Mesendoderm (in vitro differentiated cells): Measurements from ENCODE around the gene FSTL1.

ENCODE experiments used
- DNase-seq: peaks from one replicate; pipeline ENCODE4 v3.0.0; 2013
- H2AK5ac ChIP-seq: 2 replicates; pipeline ENCODE4 v1.6.1; 2013; ENCODE audit warnings: low read length, inconsistent platforms
- H2BK120ac ChIP-seq: 2 replicates; pipeline ENCODE4 v1.6.1; 2013; ENCODE audit warnings: low read depth, mild to moderate bottlenecking, low read length, moderate library complexity, mixed read lengths
- H2BK15ac ChIP-seq: replicated peaks from 2 replicates; pipeline ENCODE4 v1.6.1; 2013; ENCODE audit warnings: low read depth, mild to moderate bottlenecking, moderate library complexity
- H2BK5ac ChIP-seq: 2 replicates; pipeline ENCODE4 v1.6.1; 2013; ENCODE audit warnings: low read length, inconsistent platforms
- H3K18ac ChIP-seq: 2 replicates; pipeline ENCODE4 v1.6.1; 2013; ENCODE audit warnings: mild to moderate bottlenecking, low read length, mixed read lengths
- H3K23ac ChIP-seq: one replicate; pipeline ENCODE4 v1.6.1; 2013; ENCODE audit warnings: low read length
- H3K27ac ChIP-seq: 2 replicates; pipeline ENCODE4 v1.5.1; 2013; ENCODE audit warnings: low read depth, mild to moderate bottlenecking, inconsistent platforms, low read length, moderate library complexity
- H3K27me3 ChIP-seq: 2 replicates; pipeline ENCODE4 v1.6.1; 2013; ENCODE audit warnings: low read length, control low read depth, mild to moderate bottlenecking, inconsistent platforms; ENCODE audit not compliant: insufficient read depth, poor library complexity
- H3K36me3 ChIP-seq: 2 replicates; pipeline ENCODE4 v1.6.1; 2013; ENCODE audit warnings: low read length, inconsistent platforms; ENCODE audit not compliant: control insufficient read depth, insufficient read depth
- H3K4ac ChIP-seq: one replicate; pipeline ENCODE4 v1.6.1; 2013; ENCODE audit warnings: low read depth, mild to moderate bottlenecking, low read length, moderate library complexity
- H3K4me1 ChIP-seq: 2 replicates; pipeline ENCODE4 v1.6.1; 2013; ENCODE audit warnings: low read depth, low read length, inconsistent platforms; ENCODE audit not compliant: control insufficient read depth
- H3K4me2 ChIP-seq: 2 replicates; pipeline ENCODE4 v1.6.1; 2013; ENCODE audit warnings: low read length
- H3K4me3 ChIP-seq: 2 replicates; pipeline ENCODE4 v1.5.1; 2013; ENCODE audit warnings: mild to moderate bottlenecking, low read length
- H3K56ac ChIP-seq: one replicate; pipeline ENCODE4 v1.6.1; 2013; ENCODE audit warnings: low read length
- H3K79me1 ChIP-seq: 2 replicates; pipeline ENCODE4 v1.6.1; 2013; ENCODE audit warnings: low read length, inconsistent platforms
- H3K79me2 ChIP-seq: 2 replicates; pipeline ENCODE4 v1.6.1; 2013; ENCODE audit warnings: mild to moderate bottlenecking, low read length; ENCODE audit not compliant: control insufficient read depth, insufficient read depth
- H3K9ac ChIP-seq: 2 replicates; pipeline ENCODE4 v1.6.1; 2013; ENCODE audit warnings: low read length, inconsistent platforms
- H4K5ac ChIP-seq: one replicate; pipeline ENCODE4 v1.6.1; 2013; ENCODE audit warnings: low read length
- H4K8ac ChIP-seq: one replicate; pipeline ENCODE4 v1.6.1; 2013; ENCODE audit warnings: low read depth, mild to moderate bottlenecking, control low read depth, low read length, moderate library complexity
- WGBS: extraction: QIAGEN DNeasy Blood & Tissue Kit; methylation state at CpG from one replicate; pipeline ENCODE4 v1.1.7; 2013; ENCODE audit warnings: low lambda C conversion rate, missing lambda C conversion rate; ENCODE audit not compliant: insufficient coverage; ENCODE audit errors: extremely low coverage; 5-methylcytosine and 5-hydroxymethylcytosine counted together

Gene FSTL1

DNA sequence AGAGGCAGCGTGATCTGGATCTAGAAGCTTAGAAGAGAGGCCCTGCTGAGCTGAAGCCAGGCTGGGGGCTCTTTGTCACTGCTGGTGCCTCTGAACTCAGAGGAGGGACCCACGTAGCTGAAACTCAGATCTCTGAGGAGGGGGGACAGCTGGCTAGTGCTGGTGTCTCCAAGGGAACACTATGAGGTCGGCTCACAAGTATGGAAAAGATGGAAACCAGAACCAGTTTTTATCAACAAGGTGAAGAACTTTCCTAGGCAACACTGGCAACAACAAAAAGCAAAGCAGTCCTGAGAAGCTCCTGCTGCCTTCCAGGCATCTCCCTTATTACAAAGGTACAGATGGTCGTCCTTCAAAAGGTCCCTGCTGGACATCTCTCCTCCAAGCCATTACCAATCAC lies 27.0 kb upstream of the FSTL1 start:
- Histone ChIP-seq H2BK15ac (no peak overlapping the region), H4K5ac (no peak overlapping the region), H3K79me1 (no peaks in the 10 kb centered on the region), H3K4me2 (no peak overlapping the region), H3K4me1 (no peaks in the 10 kb centered on the region), H3K23ac (no peak overlapping the region), H4K8ac (no peak overlapping the region), H3K36me3 (no peaks in the 10 kb centered on the region), H3K4ac (no peak overlapping the region), H3K79me2 (no peaks in the 10 kb centered on the region), H3K9ac (no peak overlapping the region), H3K27me3 (no peaks in the 10 kb centered on the region), H3K18ac (no peak overlapping the region), H2BK5ac (no peak overlapping the region), H2BK120ac (no peak overlapping the region), H3K27ac (no peak overlapping the region), H3K56ac (no peak overlapping the region), H3K4me3 (no peak overlapping the region), H2AK5ac (no peak overlapping the region)
- peak; percentile 84 for DNase-seq
- WGBS: no CpG with 5 or more reads among the region's 4 CpGs

DNA sequence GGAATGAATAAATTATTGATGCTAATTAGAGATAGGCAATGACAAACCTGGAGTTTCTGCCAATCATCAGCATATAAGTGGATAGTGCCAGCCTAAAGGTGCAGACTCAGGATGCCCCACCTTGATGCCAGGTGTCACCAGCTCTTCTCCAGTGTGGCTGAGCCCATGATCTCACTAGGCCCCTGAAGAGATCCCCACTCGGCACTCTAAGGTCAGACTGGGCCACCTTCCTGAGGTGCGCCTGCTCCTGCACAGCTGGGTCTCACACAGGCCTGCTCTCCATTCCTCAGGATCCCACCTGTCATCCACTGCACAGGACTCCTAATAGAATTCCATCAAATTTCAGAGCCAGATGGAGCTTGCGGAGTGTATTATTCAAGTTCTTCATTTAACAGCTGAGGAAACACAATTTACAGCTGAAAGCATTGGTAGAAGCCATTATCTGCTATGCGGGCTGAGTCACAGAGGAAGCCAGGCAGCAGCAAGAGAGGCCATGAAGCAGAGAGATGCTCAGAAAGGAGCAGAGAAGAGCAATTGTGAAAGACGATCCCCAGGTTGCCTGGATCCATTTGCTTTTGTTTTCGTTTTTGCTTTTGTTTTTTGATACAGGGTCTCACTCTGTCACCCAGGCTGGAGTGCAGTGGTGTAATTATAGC lies 25.1 kb upstream of the FSTL1 start:
- WGBS: no CpG with 5 or more reads among the region's 6 CpGs

DNA sequence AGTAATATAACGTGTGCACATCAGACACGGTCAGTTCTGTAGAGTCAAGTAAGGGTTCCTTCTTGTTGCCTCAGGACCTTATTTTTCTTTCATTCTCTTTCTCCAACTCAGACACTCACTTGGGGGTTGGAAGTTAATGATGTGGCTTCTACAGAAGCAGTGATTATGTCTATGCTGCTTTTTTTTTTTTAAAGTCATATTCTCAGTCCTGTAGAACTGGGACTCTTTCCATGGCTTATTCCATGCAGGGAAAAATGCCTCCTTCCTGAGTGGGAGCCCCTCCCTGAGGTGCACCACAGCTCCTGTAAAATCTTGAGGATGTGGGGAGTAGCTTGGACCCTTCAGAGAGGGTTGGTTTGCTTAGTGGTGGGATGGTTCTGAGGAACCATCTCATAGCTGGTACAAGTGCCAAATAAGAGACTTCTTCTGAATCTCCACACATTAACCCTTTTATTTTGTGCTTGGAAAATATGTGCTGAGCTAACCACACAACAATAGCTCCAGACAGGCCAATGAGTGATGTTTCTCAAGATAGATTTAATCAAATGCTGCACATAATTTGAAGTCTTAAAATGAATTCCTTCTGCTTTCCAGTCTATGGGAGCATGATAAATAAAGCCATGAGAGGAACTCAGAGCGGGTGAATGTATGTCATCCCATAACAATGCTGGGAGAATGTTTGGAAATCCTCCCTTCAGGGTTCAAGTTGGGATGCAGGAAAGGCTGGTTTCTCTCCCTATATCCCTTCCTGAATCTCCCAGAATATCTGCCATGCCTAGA lies 23.3 kb upstream of the FSTL1 start:
- Histone ChIP-seq H3K27me3 (no peaks in the 10 kb centered on the region), H4K5ac (no peak overlapping the region), H3K79me2 (no peaks in the 10 kb centered on the region), H3K4me1 (peaks cover 9% of the 10 kb centered on the region), H3K4me2 (no peak overlapping the region), H2AK5ac (no peak overlapping the region), H3K9ac (no peak overlapping the region), H3K23ac (no peak overlapping the region), H3K56ac (no peak overlapping the region), H4K8ac (no peak overlapping the region), H3K4ac (no peak overlapping the region), H3K4me3 (no peak overlapping the region), H2BK120ac (no peak overlapping the region), H3K18ac (no peak overlapping the region), H3K36me3 (no peaks in the 10 kb centered on the region), H3K27ac (no peak overlapping the region), H3K79me1 (no peaks in the 10 kb centered on the region), H2BK15ac (no peak overlapping the region), H2BK5ac (no peak overlapping the region)
- no peak for DNase-seq
- no CpG with 5 or more reads among the region's 3 CpGs for WGBS

More for the DNA sequence above, 25.1 kb upstream of the FSTL1 start:
- Histone ChIP-seq H3K4me3 (no peak overlapping the region), H4K8ac (no peak overlapping the region), H2BK15ac (no peak overlapping the region), H3K9ac (no peak overlapping the region), H3K79me1 (no peaks in the 10 kb centered on the region), H3K4me1 (no peaks in the 10 kb centered on the region), H3K27ac (no peak overlapping the region), H3K79me2 (no peaks in the 10 kb centered on the region), H3K4ac (no peak overlapping the region), H2BK120ac (no peak overlapping the region), H2AK5ac (no peak overlapping the region), H4K5ac (no peak overlapping the region), H3K4me2 (no peak overlapping the region), H3K18ac (no peak overlapping the region), H3K36me3 (no peaks in the 10 kb centered on the region), H3K23ac (no peak overlapping the region), H3K56ac (no peak overlapping the region), H3K27me3 (no peaks in the 10 kb centered on the region), H2BK5ac (no peak overlapping the region)
- no peak for DNase-seq

DNA sequence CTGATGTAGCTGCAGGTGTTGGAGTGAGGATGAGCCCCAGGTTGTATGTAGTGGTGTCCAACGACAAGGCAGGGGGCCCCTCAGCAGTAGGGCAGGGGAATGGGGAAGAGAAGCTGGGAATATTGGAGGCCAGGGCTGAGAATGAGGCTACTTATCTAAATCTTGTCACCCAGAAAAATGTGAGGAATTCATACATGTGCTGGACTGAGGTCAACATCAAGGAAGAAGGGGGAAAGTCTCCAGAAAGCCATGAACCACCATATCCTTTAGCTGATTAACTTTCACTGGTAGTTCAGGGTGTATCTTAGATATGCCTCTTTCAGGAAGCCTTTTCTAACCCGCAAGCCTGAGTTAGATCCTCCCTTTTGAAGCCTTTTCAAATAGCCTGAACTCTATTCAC lies 22.6 kb upstream of the FSTL1 start:
- no peaks in the 10 kb centered on the region for H3K79me2 ChIP-seq
- no CpG with 5 or more reads among the region's 2 CpGs for WGBS
- H3K4me3 ChIP-seq: no peak overlapping the region
- H2AK5ac ChIP-seq: no peak overlapping the region
- H3K18ac ChIP-seq: no peak overlapping the region
- H4K5ac ChIP-seq: no peak overlapping the region
- no peaks in the 10 kb centered on the region for H3K36me3 ChIP-seq
- no peak overlapping the region for H3K56ac ChIP-seq
- H3K27me3 ChIP-seq: no peaks in the 10 kb centered on the region
- H4K8ac ChIP-seq: no peak overlapping the region
- no peak overlapping the region for H3K4me2 ChIP-seq
- H3K4ac ChIP-seq: no peak overlapping the region
- H3K4me1 ChIP-seq: peaks cover 13% of the 10 kb centered on the region
- no peak overlapping the region for H3K9ac ChIP-seq
- no peak overlapping the region for H3K23ac ChIP-seq
- H2BK5ac ChIP-seq: no peak overlapping the region
- no peaks in the 10 kb centered on the region for H3K79me1 ChIP-seq
- no peak overlapping the region for H3K27ac ChIP-seq
- H2BK15ac ChIP-seq: no peak overlapping the region
- H2BK120ac ChIP-seq: no peak overlapping the region
- DNase-seq: no peak

DNA sequence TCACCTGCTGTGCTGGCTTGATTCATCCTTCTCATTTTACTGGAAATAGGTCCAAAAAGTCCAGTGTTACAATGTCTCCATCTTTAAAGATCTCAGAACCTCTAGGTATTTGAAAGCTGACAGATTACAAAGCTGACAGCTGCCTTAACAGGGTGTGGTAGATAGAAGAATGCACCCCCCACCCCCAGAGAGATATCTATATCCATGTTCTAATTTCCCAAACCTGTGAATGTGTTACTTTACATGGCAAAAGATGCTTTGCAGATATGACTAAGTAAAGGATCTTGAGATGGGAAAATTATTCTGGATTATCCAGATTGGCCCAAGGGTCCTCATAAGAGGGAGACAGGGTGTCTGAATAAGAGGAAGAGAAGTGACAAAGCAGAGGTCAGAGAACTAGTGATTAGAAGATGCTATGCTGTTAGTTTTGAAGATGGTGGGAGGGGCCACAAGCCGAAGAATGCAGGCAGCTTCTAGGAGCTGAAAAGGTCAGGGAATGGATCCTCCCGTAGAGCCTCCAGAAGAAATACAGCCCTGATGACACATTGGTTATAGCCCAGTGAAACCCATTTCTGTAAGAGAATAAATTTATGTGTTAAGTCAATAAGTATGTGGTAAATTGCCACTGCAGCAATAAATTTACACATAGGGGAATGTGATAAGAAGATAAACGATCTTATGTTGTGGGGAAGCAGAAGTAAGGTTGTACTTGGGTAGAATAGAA lies 21.5 kb upstream of the FSTL1 start:
- no peak for DNase-seq
- H4K5ac ChIP-seq: no peak overlapping the region
- peaks cover 13% of the 10 kb centered on the region for H3K4me1 ChIP-seq
- H3K18ac ChIP-seq: no peak overlapping the region
- H2AK5ac ChIP-seq: no peak overlapping the region
- H3K27ac ChIP-seq: no peak overlapping the region
- no peak overlapping the region for H3K4me2 ChIP-seq
- no peak overlapping the region for H2BK15ac ChIP-seq
- no peaks in the 10 kb centered on the region for H3K79me2 ChIP-seq
- H3K27me3 ChIP-seq: no peaks in the 10 kb centered on the region
- H3K9ac ChIP-seq: no peak overlapping the region
- H3K4me3 ChIP-seq: no peak overlapping the region
- H3K4ac ChIP-seq: no peak overlapping the region
- no peak overlapping the region for H2BK5ac ChIP-seq
- no peaks in the 10 kb centered on the region for H3K79me1 ChIP-seq
- H3K36me3 ChIP-seq: no peaks in the 10 kb centered on the region
- H4K8ac ChIP-seq: no peak overlapping the region
- no peak overlapping the region for H2BK120ac ChIP-seq
- H3K56ac ChIP-seq: no peak overlapping the region
- WGBS: no CpG with 5 or more reads among the region's 3 CpGs
- no peak overlapping the region for H3K23ac ChIP-seq
